Measurements from ENCODE around the gene RCAN3.

GRCh38 chr1:24476571-24476970 lies 26.1 kb upstream of the RCAN3 start:
- TF ChIP-seq CTCF (IDR thresholded peaks at IDR 0.05): no peak
- TF ChIP-seq ZFX (IDR thresholded peaks at IDR 0.05; ENCODE audit: borderline replicate concordance): no peak

All from 22Rv1 (cell line).